Measurements from ENCODE around the gene TRAF2. TPM values are rescaled to one million over a fixed set of nuclear protein-coding genes. Genes with fewer than 3 reads are reported as not detected.
A peak's percentile ranks its signal among the peaks of the same experiment; 100 is the strongest.

Gene TRAF2
- total and polyA plus RNA-seq, 2 of the 13 experiments (the other 11 are each of a cell fraction or from before 2014, with no cell fraction given), result 12.4 to 13.6 TPM

DNA sequence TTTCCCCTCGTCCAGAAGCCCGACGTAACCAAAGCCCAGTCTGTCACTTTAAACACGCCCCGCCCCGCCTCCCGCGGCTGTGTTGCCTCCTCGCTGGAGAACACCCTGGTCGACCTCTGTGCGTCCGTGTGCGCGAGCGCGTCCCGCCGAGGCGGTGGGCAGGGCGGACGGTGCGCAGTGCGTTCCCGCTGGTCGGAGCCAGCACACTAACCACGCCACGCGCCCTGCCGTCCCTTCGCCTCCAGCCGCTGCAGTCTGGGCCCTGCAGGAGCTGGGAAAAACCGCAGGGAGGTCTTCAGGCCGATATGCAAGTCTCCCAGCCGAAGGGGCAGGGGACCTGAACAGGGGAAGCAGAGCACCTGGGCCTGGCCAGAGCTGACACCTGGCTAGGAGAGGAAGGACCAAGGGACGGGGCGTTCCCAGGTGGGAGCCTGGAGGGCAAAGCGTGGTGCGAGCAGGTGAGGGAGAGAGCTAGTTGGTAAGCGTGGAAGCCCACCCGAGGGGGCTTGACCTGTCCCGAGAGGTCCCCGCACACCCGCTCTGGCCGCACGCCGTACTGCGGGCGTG lies 38.4 kb upstream of the TRAF2 start (continued):
- TF ChIP-seq, protein P1, sequence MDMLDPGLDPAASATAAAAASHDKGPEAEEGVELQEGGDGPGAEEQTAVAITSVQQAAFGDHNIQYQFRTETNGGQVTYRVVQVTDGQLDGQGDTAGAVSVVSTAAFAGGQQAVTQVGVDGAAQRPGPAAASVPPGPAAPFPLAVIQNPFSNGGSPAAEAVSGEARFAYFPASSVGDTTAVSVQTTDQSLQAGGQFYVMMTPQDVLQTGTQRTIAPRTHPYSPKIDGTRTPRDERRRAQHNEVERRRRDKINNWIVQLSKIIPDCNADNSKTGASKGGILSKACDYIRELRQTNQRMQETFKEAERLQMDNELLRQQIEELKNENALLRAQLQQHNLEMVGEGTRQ (IDR thresholded peaks at IDR 0.05; ENCODE audit: low read depth, low read length), result no peak
- TF ChIP-seq, protein P1 (CRISPR knock-in tag; IDR thresholded peaks at IDR 0.05; ENCODE audit: borderline replicate concordance), result 0 out of 2 replicates have a peak, but pooled peaks have one; percentile 19
- TF ChIP-seq ZNF496 (CRISPR knock-in tag; IDR thresholded peaks at IDR 0.05; ENCODE audit: insufficient replicate concordance) (no peak), NRL (CRISPR knock-in tag; IDR thresholded peaks at IDR 0.05; ENCODE audit: borderline replicate concordance) (peak; percentile 97), ZNF614 (CRISPR knock-in tag; IDR thresholded peaks at IDR 0.05; ENCODE audit: borderline replicate concordance) (0 out of 2 replicates have a peak, but pooled peaks have one; percentile 17), ZSCAN20 (CRISPR knock-in tag; IDR thresholded peaks at IDR 0.05; ENCODE audit: borderline replicate concordance) (no peak), CAMTA2 (CRISPR knock-in tag; IDR thresholded peaks at IDR 0.05; ENCODE audit: borderline replicate concordance) (no peak; the same call in 1 of the 2 replicates), U2AF1 (optimal IDR thresholded peaks at IDR 0.05; ENCODE audit: low read depth, low read length) (peak; percentile 52), ZNF749 (CRISPR knock-in tag; IDR thresholded peaks at IDR 0.05; ENCODE audit: borderline replicate concordance) (peak; percentile 78; the same call in 1 of the 2 replicates), ZNF569 (CRISPR knock-in tag; IDR thresholded peaks at IDR 0.05; ENCODE audit: borderline replicate concordance) (peak; percentile 88; the same call in 1 of the 2 replicates), TIGD3 (CRISPR knock-in tag; IDR thresholded peaks at IDR 0.05; ENCODE audit: borderline replicate concordance) (peak; percentile 80; the same call in 1 of the 2 replicates), ZNF329 (CRISPR knock-in tag; IDR thresholded peaks at IDR 0.05; ENCODE audit: low read depth) (0 out of 2 replicates have a peak, but pooled peaks have one; percentile 27), NFKBIZ (CRISPR knock-in tag; IDR thresholded peaks at IDR 0.05) (peak; percentile 28; the same call in 1 of the 2 replicates), ZNF704 (CRISPR knock-in tag; IDR thresholded peaks at IDR 0.05; ENCODE audit: borderline replicate concordance) (peak; percentile 84)
- TF ChIP-seq, protein P2, sequence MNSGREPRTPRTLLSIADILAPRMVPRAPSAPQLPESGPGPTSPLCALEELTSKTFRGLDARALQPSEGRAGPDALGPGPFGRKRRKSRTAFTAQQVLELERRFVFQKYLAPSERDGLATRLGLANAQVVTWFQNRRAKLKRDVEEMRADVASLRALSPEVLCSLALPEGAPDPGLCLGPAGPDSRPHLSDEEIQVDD (CRISPR knock-in tag; IDR thresholded peaks at IDR 0.05; ENCODE audit: borderline replicate concordance), result peak; percentile 89; the same call in 1 of the 2 replicates
- TF ChIP-seq, protein P3, sequence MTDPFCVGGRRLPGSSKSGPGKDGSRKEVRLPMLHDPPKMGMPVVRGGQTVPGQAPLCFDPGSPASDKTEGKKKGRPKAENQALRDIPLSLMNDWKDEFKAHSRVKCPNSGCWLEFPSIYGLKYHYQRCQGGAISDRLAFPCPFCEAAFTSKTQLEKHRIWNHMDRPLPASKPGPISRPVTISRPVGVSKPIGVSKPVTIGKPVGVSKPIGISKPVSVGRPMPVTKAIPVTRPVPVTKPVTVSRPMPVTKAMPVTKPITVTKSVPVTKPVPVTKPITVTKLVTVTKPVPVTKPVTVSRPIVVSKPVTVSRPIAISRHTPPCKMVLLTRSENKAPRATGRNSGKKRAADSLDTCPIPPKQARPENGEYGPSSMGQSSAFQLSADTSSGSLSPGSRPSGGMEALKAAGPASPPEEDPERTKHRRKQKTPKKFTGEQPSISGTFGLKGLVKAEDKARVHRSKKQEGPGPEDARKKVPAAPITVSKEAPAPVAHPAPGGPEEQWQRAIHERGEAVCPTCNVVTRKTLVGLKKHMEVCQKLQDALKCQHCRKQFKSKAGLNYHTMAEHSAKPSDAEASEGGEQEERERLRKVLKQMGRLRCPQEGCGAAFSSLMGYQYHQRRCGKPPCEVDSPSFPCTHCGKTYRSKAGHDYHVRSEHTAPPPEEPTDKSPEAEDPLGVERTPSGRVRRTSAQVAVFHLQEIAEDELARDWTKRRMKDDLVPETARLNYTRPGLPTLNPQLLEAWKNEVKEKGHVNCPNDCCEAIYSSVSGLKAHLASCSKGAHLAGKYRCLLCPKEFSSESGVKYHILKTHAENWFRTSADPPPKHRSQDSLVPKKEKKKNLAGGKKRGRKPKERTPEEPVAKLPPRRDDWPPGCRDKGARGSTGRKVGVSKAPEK (CRISPR knock-in tag; IDR thresholded peaks at IDR 0.05; ENCODE audit: borderline replicate concordance), result peak; percentile 76; the same call in 1 of the 2 replicates
- TF ChIP-seq, protein P4, sequence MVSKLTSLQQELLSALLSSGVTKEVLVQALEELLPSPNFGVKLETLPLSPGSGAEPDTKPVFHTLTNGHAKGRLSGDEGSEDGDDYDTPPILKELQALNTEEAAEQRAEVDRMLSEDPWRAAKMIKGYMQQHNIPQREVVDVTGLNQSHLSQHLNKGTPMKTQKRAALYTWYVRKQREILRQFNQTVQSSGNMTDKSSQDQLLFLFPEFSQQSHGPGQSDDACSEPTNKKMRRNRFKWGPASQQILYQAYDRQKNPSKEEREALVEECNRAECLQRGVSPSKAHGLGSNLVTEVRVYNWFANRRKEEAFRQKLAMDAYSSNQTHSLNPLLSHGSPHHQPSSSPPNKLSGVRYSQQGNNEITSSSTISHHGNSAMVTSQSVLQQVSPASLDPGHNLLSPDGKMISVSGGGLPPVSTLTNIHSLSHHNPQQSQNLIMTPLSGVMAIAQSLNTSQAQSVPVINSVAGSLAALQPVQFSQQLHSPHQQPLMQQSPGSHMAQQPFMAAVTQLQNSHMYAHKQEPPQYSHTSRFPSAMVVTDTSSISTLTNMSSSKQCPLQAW (CRISPR knock-in tag; IDR thresholded peaks at IDR 0.05), result peak; percentile 75; the same call in 1 of the 2 replicates
